ENCODE results near the gene LCORL.
"Not testable (repeated sequence)": the region's sequence is repeated elsewhere in the genome, so short reads cannot be mapped to it uniquely, and the experiment has no call there.

LCORL gene

GRCh38 chr4:18021720-18022571 is at the start of gene LCORL:
Gene LCORL (minus strand): TSS chr4:18021755. CDS start chr4:18021751, 4 bp downstream.
- DNase-seq, result peak; percentile 88

DNA sequence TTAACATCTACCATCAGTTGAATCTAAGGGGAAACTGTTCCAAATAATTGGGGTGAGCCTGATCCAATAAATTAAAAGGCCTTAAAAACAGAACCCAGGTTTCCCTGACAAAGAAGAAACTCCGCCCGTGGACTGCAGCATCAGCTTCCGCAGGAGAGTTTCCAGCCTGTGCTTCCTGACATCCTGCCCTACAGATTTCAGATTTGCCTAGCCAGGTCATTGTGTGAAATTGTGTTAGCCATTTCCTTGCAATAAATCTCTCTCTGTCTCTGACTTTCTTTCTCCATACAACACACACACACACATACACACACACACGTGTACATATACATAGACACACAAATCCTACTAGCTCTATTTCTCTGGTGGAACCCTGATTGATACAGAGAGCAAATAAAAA is 48.3 kb upstream of the LCORL start:
- DNase-seq, result no peak

DNA sequence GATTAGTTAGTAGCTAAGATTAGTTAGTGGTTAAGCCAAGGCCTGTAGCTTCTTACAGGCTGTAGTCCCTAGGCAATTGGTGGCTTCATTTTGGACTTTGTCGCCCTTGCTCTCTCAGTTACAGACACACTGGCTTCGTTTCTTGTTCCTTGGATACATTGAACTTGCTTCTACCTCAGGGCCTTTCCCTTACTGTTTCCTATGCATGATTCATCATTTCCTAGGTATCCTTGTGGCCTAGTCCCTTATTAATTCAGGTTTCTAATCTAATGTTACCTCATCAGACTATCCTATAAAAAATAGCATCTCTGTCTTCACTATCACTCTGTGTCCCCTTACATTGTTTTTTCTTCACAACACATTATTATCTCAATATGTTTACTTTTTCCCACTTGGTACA is 45.5 kb upstream of the LCORL start:
- no peak for DNase-seq

DNA sequence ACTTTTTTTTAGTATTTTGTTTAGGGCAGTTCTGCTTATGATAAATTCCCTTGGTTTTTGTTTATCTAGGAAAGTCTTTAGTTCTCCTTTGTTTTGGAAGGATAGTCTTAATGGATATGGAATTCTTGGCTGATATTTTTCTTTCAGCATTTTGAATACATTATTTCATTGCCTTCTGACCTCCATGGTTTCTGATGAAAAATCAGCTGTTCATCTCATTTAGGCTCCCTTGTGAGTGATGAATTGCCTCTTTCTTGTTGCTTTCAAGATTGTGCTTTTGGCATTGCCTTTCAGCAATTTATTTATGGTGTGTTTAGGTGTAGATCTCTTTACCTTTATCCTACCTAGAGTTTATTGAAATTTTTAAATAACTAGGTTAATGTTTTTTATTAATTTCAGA is 41.5 kb upstream of the LCORL start:
- no peak for DNase-seq

DNA sequence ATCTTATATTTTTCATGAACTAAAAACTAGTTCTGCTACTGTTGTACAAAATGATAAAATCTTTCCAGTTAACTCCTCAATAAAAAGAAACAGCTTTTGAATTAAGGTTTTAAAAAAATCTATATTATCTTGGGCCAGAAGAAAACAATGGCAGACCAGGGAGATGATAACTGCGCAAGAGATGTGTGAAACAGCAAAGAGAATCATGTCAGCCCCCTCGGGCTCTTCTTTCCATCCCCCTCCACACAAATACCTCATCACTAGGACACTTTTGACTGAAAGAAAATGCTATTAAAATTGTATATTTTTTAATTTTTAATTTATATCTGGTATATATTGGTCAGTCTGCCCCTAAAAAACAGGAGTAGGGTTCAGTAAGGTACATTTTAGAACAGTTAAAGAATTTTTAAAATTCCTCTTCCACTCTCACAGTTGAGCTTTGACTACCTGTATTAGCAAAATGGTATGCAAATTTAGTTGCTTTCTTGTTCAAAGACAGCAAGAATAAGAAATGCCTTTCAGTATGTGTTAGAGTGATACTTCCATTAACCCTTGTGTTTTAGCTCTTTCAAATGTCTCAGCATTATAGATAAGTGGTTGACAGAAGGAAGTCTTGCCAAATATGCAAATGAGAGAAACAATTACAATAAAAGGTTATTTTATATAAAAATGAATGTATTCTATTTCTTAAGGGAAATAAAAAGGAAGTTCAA is 36.4 kb upstream of the LCORL start:
- no peak for DNase-seq

DNA sequence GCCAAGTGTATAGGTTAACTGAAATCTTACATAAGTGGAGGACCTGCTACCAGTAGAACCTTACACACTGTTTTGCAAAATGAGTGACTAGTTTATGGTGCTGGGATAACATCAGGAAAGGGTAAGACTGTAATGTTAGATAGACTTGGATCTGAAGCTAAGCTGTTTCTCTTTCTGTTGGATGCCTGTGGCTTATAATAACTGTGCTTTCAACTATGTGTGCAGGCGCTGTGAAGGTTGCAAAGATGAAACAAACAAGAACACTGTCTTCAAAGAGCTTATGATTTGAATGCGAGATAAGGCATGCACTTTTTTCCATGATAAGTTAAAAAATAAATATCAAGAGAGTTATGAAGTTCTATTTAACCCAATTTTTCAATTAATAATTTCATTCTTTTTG is 34.5 kb upstream of the LCORL start:
- no peak for DNase-seq

DNA sequence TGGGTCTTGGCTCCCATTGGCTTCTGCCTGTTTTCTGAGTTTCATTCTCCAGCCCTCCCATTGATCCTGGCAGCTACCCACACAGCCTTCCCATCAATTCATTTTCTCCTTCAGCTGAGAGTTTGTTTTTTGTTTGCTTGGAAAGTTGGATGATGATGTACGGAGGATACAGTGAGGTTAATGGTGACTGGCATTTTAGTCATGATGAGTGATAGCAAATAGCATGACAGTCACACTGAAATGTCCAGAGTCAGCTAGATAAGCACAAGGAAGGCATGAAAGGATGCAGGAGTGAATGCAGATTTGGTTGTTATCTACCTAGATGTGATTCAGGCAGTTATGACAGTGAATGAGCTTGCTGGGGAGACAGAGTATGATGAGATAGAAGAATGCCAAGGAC is 30.6 kb upstream of the LCORL start:
- DNase-seq, result no peak

DNA sequence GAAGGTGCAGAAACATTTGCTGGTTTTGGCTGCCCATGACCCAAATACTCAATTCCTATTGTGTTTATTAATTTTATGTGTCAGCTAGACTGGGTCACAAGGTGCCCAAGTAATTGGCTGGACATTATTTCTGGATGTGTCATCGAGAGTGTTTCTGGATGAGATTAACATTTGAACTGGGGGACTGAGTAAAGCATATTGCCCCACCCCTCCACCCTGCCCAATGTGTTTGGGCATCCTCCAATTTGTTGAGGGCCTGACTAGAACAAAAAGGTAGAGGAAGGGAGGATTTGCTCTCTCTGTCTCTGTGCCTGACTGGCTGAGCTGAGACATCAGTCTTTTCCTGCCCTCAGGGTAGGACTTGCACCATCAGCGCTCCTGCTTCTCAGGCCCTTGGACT is 29.7 kb upstream of the LCORL start:
- no peak for DNase-seq

GRCh38 chr4:18050448-18050847 is 28.9 kb upstream of the LCORL start:
- no peak for DNase-seq

GRCh38 chr4:18049446-18049845 is 27.9 kb upstream of the LCORL start:
- DNase-seq, result no peak

GRCh38 chr4:18042754-18043153 is 21.2 kb upstream of the LCORL start:
- DNase-seq, result no peak

- DNase-seq, result no peak
These were observed 20.5 kb upstream of the LCORL start for GRCh38 chr4:18042012-18042411.

DNA sequence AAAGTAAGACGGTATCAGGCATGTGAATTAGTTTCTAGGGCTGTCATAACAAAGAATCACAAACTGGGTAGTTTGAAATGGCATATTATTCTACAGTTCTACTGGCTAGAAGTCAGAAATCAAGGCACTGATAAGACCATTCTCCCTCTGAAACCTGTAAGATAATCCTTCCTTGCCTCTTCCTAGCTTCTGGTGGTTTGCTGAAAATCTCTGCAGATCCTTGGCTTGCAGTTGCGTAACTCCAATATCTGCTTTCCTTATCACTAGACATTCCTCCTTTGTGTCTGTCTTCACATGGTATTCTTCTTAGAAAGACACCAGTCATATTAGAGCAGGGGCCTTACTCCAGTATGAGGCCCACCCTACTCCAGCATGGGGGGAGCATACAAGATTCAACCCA is 19.6 kb upstream of the LCORL start:
- no peak for DNase-seq

- DNase-seq, result no peak
These were observed 17.6 kb upstream of the LCORL start for GRCh38 chr4:18039113-18039512.

GRCh38 chr4:18036369-18036768 is 14.8 kb upstream of the LCORL start:
- not testable (repeated sequence) for DNase-seq

DNA sequence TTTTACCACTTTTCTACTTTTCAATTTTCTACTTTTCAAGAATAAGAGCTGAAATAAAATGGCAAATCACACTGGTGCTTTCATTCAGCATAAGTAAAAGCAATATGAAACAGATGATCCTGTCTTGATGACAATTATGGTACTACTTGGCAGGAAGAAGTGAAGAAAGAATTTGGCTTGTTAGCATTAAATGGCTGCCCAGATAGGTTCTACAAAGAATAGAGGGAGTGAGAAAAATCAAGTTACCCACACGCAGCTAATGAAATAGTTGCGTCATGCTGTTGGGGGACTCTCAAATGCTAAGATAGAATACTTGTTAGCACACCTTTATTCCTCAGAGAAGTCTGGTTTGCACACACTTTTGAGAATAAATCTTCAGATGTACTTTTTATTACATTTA is 12.5 kb upstream of the LCORL start:
- DNase-seq, result no peak

GRCh38 chr4:18033111-18034085 is 11.8 kb upstream of the LCORL start:
- DNase-seq, result no peak

DNA sequence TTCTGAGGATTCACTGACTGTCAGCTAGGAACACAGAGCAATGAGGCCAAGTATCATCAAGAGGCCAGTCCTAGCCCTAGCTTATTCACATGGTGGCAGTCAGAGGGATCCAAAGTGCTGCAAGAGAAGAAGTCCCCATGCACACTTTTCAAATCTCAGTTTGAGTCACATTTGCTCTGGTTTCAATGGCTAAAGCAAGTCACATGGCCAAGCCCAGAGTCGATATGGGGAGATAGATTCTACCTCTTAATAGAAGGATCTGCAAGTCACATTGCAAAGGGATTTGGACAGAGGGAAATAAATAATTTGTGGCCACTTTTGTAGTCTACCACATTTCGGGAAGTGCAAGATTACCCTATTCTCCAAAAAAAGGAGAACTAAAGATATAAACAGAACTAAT is 3.7 kb upstream of the LCORL start:
- no peak for DNase-seq

GRCh38 chr4:18022572-18023050 is 1.1 kb upstream of the LCORL start:
- DNase-seq, result no peak

GRCh38 chr4:18021470-18021719 is 160 bp downstream of the LCORL start:
- DNase-seq, result no peak

GRCh38 chr4:18020671-18021469 is 685 bp downstream of the LCORL start:
- peak; percentile 17 for DNase-seq

- no peak for DNase-seq
These were observed 1.3 kb downstream of the LCORL start for GRCh38 chr4:18020145-18020670.
